ENCODE results near the gene SYNDIG1.

Gene SYNDIG1

GRCh38 chr20:24469116-24469893, at the start of gene SYNDIG1:
Gene SYNDIG1 (plus strand): TSS chr20:24469629. CDS start chr20:24543098, 73,469 bp downstream.
- DNase-seq (ENCODE audit: low read depth): no peak

- DNase-seq (ENCODE audit: low read depth): no peak
Measured at GRCh38 chr20:24419786-24420185, 49.6 kb upstream of the SYNDIG1 start.

- DNase-seq (ENCODE audit: low read depth): no peak
Measured at GRCh38 chr20:24420567-24420966, 48.9 kb upstream of the SYNDIG1 start.

GRCh38 chr20:24421071-24421470, 48.4 kb upstream of the SYNDIG1 start:
- DNase-seq (ENCODE audit: low read depth): no peak

- DNase-seq (ENCODE audit: low read depth): no peak
Measured at GRCh38 chr20:24422091-24422760, 47.2 kb upstream of the SYNDIG1 start.

- DNase-seq (ENCODE audit: low read depth): no peak
Measured at GRCh38 chr20:24423390-24424313, 45.8 kb upstream of the SYNDIG1 start.

- no peak for DNase-seq (ENCODE audit: low read depth)
Measured at GRCh38 chr20:24425523-24426135, 43.8 kb upstream of the SYNDIG1 start.

- DNase-seq (ENCODE audit: low read depth): no peak
Measured at GRCh38 chr20:24431279-24432045, 38.0 kb upstream of the SYNDIG1 start.

GRCh38 chr20:24432046-24432442, 37.4 kb upstream of the SYNDIG1 start:
- DNase-seq (ENCODE audit: low read depth): no peak

- no peak for DNase-seq (ENCODE audit: low read depth)
Measured at GRCh38 chr20:24436160-24436559, 33.3 kb upstream of the SYNDIG1 start.

GRCh38 chr20:24437196-24438082, 32.0 kb upstream of the SYNDIG1 start:
- DNase-seq (ENCODE audit: low read depth): no peak

- DNase-seq (ENCODE audit: low read depth): no peak
Measured at GRCh38 chr20:24438331-24438730, 31.1 kb upstream of the SYNDIG1 start.

GRCh38 chr20:24439737-24440387, 29.6 kb upstream of the SYNDIG1 start:
- no peak for DNase-seq (ENCODE audit: low read depth)

- DNase-seq (ENCODE audit: low read depth): no peak
Measured at GRCh38 chr20:24441661-24442060, 27.8 kb upstream of the SYNDIG1 start.

GRCh38 chr20:24442909-24443308, 26.5 kb upstream of the SYNDIG1 start:
- DNase-seq (ENCODE audit: low read depth): no peak

- DNase-seq (ENCODE audit: low read depth): no peak
Measured at GRCh38 chr20:24443436-24443835, 26.0 kb upstream of the SYNDIG1 start.

- DNase-seq (ENCODE audit: low read depth): no peak
Measured at GRCh38 chr20:24444526-24445190, 24.8 kb upstream of the SYNDIG1 start.

GRCh38 chr20:24445510-24446170, 23.8 kb upstream of the SYNDIG1 start:
- DNase-seq (ENCODE audit: low read depth): no peak

- no peak for DNase-seq (ENCODE audit: low read depth)
Measured at GRCh38 chr20:24446811-24447210, 22.6 kb upstream of the SYNDIG1 start.
